PC-9 (cell line): ENCODE measurements around the gene C17orf113. TPM values are rescaled to one million over a fixed set of nuclear protein-coding genes. Genes with fewer than 3 reads are reported as not detected.
A peak's percentile ranks its signal among the peaks of the same experiment; 100 is the strongest.

Source experiments
- BruUV-seq: library from RNA; stranded (reverse); fragments of 400-500 nt; replicated peaks from 2 replicates; lab custom pipeline; 2021; lab: Mats Ljungman, UMichigan
- CTCF ChIA-PET: fragments of 300-600 bp; sonication (Branson Sonifier 250); formaldehyde crosslinking; loops from one replicate; lab custom pipeline; 2022; ENCODE audit warnings: antibody characterized with exemption; lab: Charles Lee
- POLR2A ChIA-PET: fragments of 300-600 bp; sonication (Branson Sonifier 250); formaldehyde crosslinking; loops from one replicate; lab custom pipeline; 2022; ENCODE audit warnings: antibody characterized with exemption; ENCODE audit not compliant: unreplicated experiment; lab: Charles Lee
- DNase-seq, 2 experiments: peaks; one replicate each; pipeline versions ENCODE4 v3.0.0 to v3.0.0-alpha.2; 2015 to 2022; ENCODE audit warnings: mixed read lengths in 1 of 2
- H2AFZ ChIP-seq: fragments of 200-600 bp; sonication (generic); 2 replicates; pipeline ENCODE4 v1.8.1; 2017; ENCODE audit warnings: antibody characterized with exemption
- H3F3A ChIP-seq: fragments of 200-600 bp; sonication (generic); 2 replicates; pipeline ENCODE4 v1.8.1; 2017; ENCODE audit warnings: antibody characterized with exemption, mild to moderate bottlenecking, low read depth; ENCODE audit not compliant: insufficient read depth
- H3K27ac ChIP-seq: fragments of 200-600 bp; sonication (generic); 2 replicates; pipeline ENCODE4 v1.6.1; 2016; ENCODE audit warnings: mixed run types
- H3K27me3 ChIP-seq: fragments of 200-600 bp; sonication (generic); 2 replicates; pipeline ENCODE4 v1.6.1; 2016; ENCODE audit warnings: low read depth, mixed run types; ENCODE audit not compliant: insufficient read depth
- H3K36me3 ChIP-seq: fragments of 200-600 bp; sonication (generic); 2 replicates; pipeline ENCODE4 v1.6.1; 2016; ENCODE audit warnings: low read depth, mixed run types
- H3K4me1 ChIP-seq: fragments of 200-600 bp; sonication (generic); replicated peaks from 2 replicates; pipeline ENCODE4 v1.6.1; 2016; ENCODE audit warnings: mixed run types; ENCODE audit not compliant: insufficient read depth
- H3K4me2 ChIP-seq: fragments of 200-600 bp; sonication (generic); 2 replicates; pipeline ENCODE4 v1.6.1; 2017; ENCODE audit warnings: mixed run types
- H3K4me3 ChIP-seq: fragments of 200-600 bp; sonication (generic); 2 replicates; pipeline ENCODE4 v1.6.1; 2016; ENCODE audit warnings: mixed run types
- H3K79me2 ChIP-seq: fragments of 200-600 bp; sonication (generic); 2 replicates; pipeline ENCODE4 v1.6.1; 2017; ENCODE audit warnings: low read depth, mixed run types
- H3K9me2 ChIP-seq: fragments of 200-600 bp; sonication (generic); 2 replicates; pipeline ENCODE4 v1.8.1; 2017; ENCODE audit warnings: mild to moderate bottlenecking; ENCODE audit not compliant: insufficient read depth
- H3K9me3 ChIP-seq: fragments of 200-600 bp; sonication (generic); 2 replicates; pipeline ENCODE4 v1.8.1; 2016; ENCODE audit warnings: low read depth; ENCODE audit not compliant: insufficient read depth
- H4K20me1 ChIP-seq: fragments of 200-600 bp; sonication (generic); 2 replicates; pipeline ENCODE4 v1.8.1; 2017; ENCODE audit not compliant: insufficient read depth
- CTCF ChIP-seq: fragments of 200-600 bp; sonication (generic); conservative IDR thresholded peaks from 2 replicates; pipeline ENCODE4 v1.6.1; 2017; ENCODE audit warnings: mixed run types, antibody characterized with exemption, mild to moderate bottlenecking, moderate library complexity
- EZH2 ChIP-seq: fragments of 200-600 bp; sonication (generic); IDR thresholded peaks from 2 replicates; pipeline ENCODE4 v1.8.0; 2017; ENCODE audit warnings: antibody characterized with exemption, low read depth
- intact Hi-C: fragments of 100-400 bp; cut with micrococcal nuclease; formaldehyde crosslinking; loops from one replicate; pipeline ENCODE4 v1.10.0; 2022; ENCODE audit not compliant: unreplicated experiment
- total RNA-seq: library from RNA; stranded (reverse); gene quantifications from 2 replicates; pipeline ENCODE4 v1.2.3, GENCODE V29; 2021

The C17orf113 gene
- total RNA-seq, 1 experiment from 2014 or later = 3.4 TPM

GRCh38 chr17:42071810-42072209, 21.4 kb upstream of the C17orf113 start:
- BruUV-seq = no TSS peak
- ChIA-PET POLR2A (interaction anchor here (0.7 kb wide), 1 partner anchor 608 kb away, joined by 4 read pairs; no protein-coding TSS in a partner anchor), CTCF (no interaction called here)
- no peak for DNase-seq
- intact Hi-C loops = no loop called here
- Histone ChIP-seq H4K20me1 (no peaks in the 10 kb centered on the region), H3K27me3 (peaks cover 20% of the 10 kb centered on the region), H3K9me3 (no peaks in the 10 kb centered on the region), H3K79me2 (no peaks in the 10 kb centered on the region), H3K4me1 (no peaks in the 10 kb centered on the region), H3K4me2 (no peak overlapping the region), H3F3A (no peaks in the 10 kb centered on the region), H2AFZ (no peak overlapping the region), H3K27ac (no peak overlapping the region), H3K36me3 (no peaks in the 10 kb centered on the region), H3K9me2 (no peaks in the 10 kb centered on the region), H3K4me3 (no peak overlapping the region)
- TF ChIP-seq CTCF (no peak), EZH2 (no peak)

DNA sequence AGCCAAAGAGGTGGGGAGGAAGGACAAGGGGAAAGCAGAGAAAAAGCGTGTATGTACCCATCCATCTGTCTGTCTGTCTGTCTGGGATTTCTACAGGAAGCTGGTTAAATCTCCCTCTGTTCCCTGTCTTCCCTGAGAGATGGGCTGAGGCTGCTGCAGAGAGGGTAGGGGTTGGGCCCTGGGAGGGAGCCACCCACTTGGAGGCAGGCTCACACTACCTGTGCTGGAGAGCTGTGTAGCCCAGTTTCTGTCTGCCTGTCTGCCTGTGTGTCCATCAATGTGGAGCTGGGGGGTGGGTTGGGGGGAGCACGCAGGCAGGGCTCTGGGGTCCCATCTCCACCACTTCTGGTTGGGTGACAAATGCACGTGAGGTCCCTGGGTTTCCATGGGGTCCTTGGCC, 18.6 kb upstream of the C17orf113 start:
- POLR2A ChIA-PET = no interaction called here
- BruUV-seq = no TSS peak

DNA sequence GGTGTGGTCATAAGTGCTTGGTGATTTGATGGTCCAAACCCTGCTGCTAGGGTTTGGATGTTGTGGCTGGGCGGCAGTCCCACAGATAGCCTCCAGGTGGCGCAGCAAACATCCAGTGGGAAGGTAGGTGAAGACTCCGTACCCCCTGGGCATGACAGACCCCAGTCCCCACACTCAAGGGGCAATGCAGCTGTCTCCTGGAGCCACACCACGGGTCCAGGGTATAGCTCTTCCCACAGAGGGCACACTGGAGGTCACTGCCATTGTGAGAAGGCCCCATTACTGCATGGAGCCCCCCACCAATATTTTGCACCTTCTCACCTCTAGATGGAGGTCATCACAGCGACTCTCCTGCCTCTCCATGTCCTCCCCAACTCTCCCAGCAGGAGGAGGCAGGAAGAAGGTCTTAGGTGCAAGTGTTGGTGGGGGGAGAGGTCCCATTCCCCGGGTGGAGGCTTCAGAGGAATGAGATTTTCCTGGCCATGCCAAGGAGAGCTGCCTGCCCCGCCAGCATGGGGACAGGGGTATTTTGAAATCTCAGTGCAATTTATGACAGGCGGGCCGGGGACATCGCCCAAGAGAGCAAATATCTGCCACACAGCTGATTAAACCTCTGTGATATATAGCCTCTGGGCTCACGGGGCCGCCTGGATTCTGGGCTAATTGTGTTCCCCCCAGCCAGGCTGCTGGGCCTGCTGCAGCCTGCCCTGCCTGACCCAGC, 17.1 kb upstream of the C17orf113 start:
- DNase-seq = peak in 1 of 2 experiments; percentile 52
- CTCF ChIA-PET = interaction anchor here (0.5 kb wide), 1 partner anchor 12 kb away, joined by 3 read pairs; no protein-coding TSS in a partner anchor
- no peak overlapping the region for H3K4me2 ChIP-seq

More for the DNA sequence above, 18.6 kb upstream of the C17orf113 start:
- Histone ChIP-seq H3K4me3 (no peak overlapping the region), H3K9me2 (no peaks in the 10 kb centered on the region), H3K79me2 (no peaks in the 10 kb centered on the region), H3F3A (no peaks in the 10 kb centered on the region), H3K36me3 (no peaks in the 10 kb centered on the region), H2AFZ (no peak overlapping the region), H3K27me3 (peaks cover 20% of the 10 kb centered on the region), H3K4me1 (no peaks in the 10 kb centered on the region), H3K4me2 (no peak overlapping the region), H4K20me1 (no peaks in the 10 kb centered on the region), H3K27ac (no peak overlapping the region), H3K9me3 (no peaks in the 10 kb centered on the region)
- TF ChIP-seq EZH2 (no peak), CTCF (no peak)
- DNase-seq = no peak
- intact Hi-C loops = no loop called here
- CTCF ChIA-PET = no interaction called here

More for the DNA sequence above, 17.1 kb upstream of the C17orf113 start:
- no TSS peak for BruUV-seq
- intact Hi-C loops = no loop called here
- H3K4me1 ChIP-seq = no peaks in the 10 kb centered on the region
- no peaks in the 10 kb centered on the region for H3K36me3 ChIP-seq
- no peak overlapping the region for H3K4me3 ChIP-seq
- H3F3A ChIP-seq = no peaks in the 10 kb centered on the region
- no peaks in the 10 kb centered on the region for H4K20me1 ChIP-seq
- no peak overlapping the region for H2AFZ ChIP-seq
- H3K9me2 ChIP-seq = no peaks in the 10 kb centered on the region
- TF ChIP-seq CTCF (peak; percentile 86), EZH2 (no peak)
- no peaks in the 10 kb centered on the region for H3K9me3 ChIP-seq
- POLR2A ChIA-PET = no interaction called here
- no peak overlapping the region for H3K27ac ChIP-seq
- no peaks in the 10 kb centered on the region for H3K79me2 ChIP-seq
- H3K27me3 ChIP-seq = peaks cover 20% of the 10 kb centered on the region
